ENCODE data around the gene CSAD.
A peak's percentile ranks its signal among the peaks of the same experiment; 100 is the strongest.

Gene CSAD

DNA sequence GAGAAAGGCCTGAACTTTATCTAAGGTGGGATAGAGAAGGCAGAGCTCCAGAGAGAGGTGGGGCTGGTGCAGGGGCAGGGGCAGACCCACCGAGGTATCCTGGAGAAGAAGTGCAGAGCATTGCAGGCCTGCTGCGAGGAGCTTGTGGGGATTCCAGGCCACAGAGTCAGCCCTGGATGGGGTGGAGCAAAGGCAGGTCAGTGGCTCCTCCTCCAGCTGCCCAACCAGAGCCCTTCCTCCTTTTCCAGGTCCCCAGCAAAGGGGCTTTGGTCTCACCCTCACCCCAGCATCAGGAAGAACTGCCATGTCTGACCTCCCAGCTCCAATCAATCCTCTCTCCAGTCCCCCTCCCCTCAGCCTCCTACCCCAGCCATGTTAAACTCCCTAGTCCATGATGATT, 20.1 kb downstream of the CSAD start:
- Histone ChIP-seq H4K20me1 (ENCODE audit: insufficient read depth, low read length) (no peaks in the 10 kb centered on the region), H3K79me2 (ENCODE audit: low read length) (no peaks in the 10 kb centered on the region), H3K4me1 (ENCODE audit: low read length) (peaks cover 7% of the 10 kb centered on the region; the same call in 1 of the 2 replicates), H3K4me2 (ENCODE audit: low read depth, low read length) (no peak overlapping the region), H3K4me3 (ENCODE audit: low read length) (no peak overlapping the region), H2AFZ (ENCODE audit: low read length) (no peak overlapping the region), H3K27ac (ENCODE audit: low read length) (no peak overlapping the region), H3K9ac (ENCODE audit: low read length) (no peak overlapping the region), H3K27me3 (replicated peaks; ENCODE audit: insufficient read depth, low read length) (no peaks in the 10 kb centered on the region), H3F3A (ENCODE audit: insufficient read depth, low read length) (0 out of 2 replicates have a peak, but pooled peaks cover 5% of the 10 kb centered on the region), H3K9me2 (replicated peaks; ENCODE audit: insufficient read depth, low read length) (no peaks in the 10 kb centered on the region), H3K36me3 (replicated peaks; ENCODE audit: insufficient read depth, low read length) (no peaks in the 10 kb centered on the region), H3K9me3 (replicated peaks; ENCODE audit: insufficient read depth, low read length) (no peaks in the 10 kb centered on the region)
- TF ChIP-seq EZH2 (optimal IDR thresholded peaks at IDR 0.05; ENCODE audit: low read depth, low read length), result no peak
- no peak for TF ChIP-seq CTCF (IDR thresholded peaks at IDR 0.05; ENCODE audit: low read length)
- TF ChIP-seq EZH2phosphoT487 (IDR thresholded peaks at IDR 0.05; ENCODE audit: low read length), result no peak
- no peak for DNase-seq

DNA sequence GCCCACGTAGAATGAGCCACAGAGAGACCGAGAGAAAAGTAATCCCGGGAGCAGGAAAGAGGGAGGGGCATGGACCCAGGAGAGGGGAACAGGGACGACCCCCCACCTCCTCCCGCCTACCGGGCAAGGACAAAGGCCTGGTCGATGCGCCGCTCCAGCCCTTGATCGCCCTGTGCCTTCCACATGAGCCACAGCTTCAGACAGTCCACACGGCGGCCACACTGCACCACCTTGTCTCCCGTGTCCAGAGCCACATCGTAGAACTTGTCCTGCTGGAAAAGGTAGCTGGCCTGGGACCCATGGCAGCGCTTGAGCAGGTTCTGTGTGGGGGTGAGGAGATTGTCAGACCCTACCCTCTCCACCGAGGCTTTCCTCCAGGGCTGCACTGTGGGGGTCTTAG, 20.7 kb downstream of the CSAD start:
- Histone ChIP-seq H3K27ac (ENCODE audit: low read length) (no peak overlapping the region), H3K4me1 (ENCODE audit: low read length) (peaks cover 7% of the 10 kb centered on the region; the same call in 1 of the 2 replicates), H3K4me2 (ENCODE audit: low read depth, low read length) (0 out of 2 replicates have a peak overlapping the region, but pooled peaks have one; percentile 35), H3K9me2 (replicated peaks; ENCODE audit: insufficient read depth, low read length) (no peaks in the 10 kb centered on the region), H2AFZ (ENCODE audit: low read length) (no peak overlapping the region), H3K9me3 (replicated peaks; ENCODE audit: insufficient read depth, low read length) (no peaks in the 10 kb centered on the region), H3K4me3 (ENCODE audit: low read length) (no peak overlapping the region), H3K79me2 (ENCODE audit: low read length) (no peaks in the 10 kb centered on the region), H3K9ac (ENCODE audit: low read length) (no peak overlapping the region), H4K20me1 (ENCODE audit: insufficient read depth, low read length) (no peaks in the 10 kb centered on the region), H3K36me3 (replicated peaks; ENCODE audit: insufficient read depth, low read length) (no peaks in the 10 kb centered on the region), H3K27me3 (replicated peaks; ENCODE audit: insufficient read depth, low read length) (no peaks in the 10 kb centered on the region), H3F3A (ENCODE audit: insufficient read depth, low read length) (0 out of 2 replicates have a peak, but pooled peaks cover 5% of the 10 kb centered on the region)
- no peak for TF ChIP-seq EZH2phosphoT487 (IDR thresholded peaks at IDR 0.05; ENCODE audit: low read length)
- no peak for TF ChIP-seq CTCF (IDR thresholded peaks at IDR 0.05; ENCODE audit: low read length)
- TF ChIP-seq EZH2 (optimal IDR thresholded peaks at IDR 0.05; ENCODE audit: low read depth, low read length), result no peak
- DNase-seq, result no peak

DNA sequence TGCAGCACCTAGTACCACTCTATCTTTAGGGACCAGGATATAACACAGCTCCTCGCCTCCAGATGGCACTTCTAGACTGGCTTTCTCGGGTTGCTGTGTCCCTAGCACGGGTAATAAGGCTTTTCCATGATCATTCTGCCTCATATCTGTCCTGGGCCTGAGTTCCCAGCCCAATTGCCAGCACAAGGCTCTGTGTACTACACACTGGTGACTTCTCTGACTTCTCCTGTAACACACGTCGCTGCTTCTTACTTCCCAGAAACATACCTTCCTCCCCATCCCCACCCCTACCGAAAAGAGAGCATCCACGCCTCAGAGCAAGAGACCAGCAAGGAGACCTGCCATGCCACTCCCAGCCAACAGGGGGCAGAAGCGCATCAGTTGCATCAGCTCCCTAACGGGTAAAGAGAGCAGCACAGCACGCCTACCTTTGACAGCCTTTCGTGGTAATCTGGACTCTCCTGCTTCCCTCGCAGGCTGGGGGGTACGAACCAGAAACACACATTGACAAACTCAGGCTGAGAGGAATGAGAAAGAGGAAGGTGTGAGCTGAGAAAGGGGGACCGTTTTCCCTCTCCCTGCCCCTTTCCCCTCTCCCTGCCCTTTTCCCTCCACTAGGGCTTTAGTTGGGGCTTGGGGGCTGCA, 21.4 kb downstream of the CSAD start:
- H3K9me2 ChIP-seq (replicated peaks; ENCODE audit: insufficient read depth, low read length), result no peaks in the 10 kb centered on the region
- no peaks in the 10 kb centered on the region for H4K20me1 ChIP-seq (ENCODE audit: insufficient read depth, low read length)
- peak overlapping the region; percentile 35; the same call in 1 of the 2 replicates for H3K4me2 ChIP-seq (ENCODE audit: low read depth, low read length)
- H3K4me1 ChIP-seq (ENCODE audit: low read length), result peaks cover 7% of the 10 kb centered on the region; the same call in 1 of the 2 replicates
- H3F3A ChIP-seq (ENCODE audit: insufficient read depth, low read length), result 0 out of 2 replicates have a peak, but pooled peaks cover 5% of the 10 kb centered on the region
- H3K9me3 ChIP-seq (replicated peaks; ENCODE audit: insufficient read depth, low read length), result no peaks in the 10 kb centered on the region
- no peaks in the 10 kb centered on the region for H3K36me3 ChIP-seq (replicated peaks; ENCODE audit: insufficient read depth, low read length)
- TF ChIP-seq CTCF (IDR thresholded peaks at IDR 0.05; ENCODE audit: low read length) (peak; percentile 99), EZH2phosphoT487 (IDR thresholded peaks at IDR 0.05; ENCODE audit: low read length) (no peak)
- no peaks in the 10 kb centered on the region for H3K79me2 ChIP-seq (ENCODE audit: low read length)
- H3K4me3 ChIP-seq (ENCODE audit: low read length), result no peak overlapping the region
- H2AFZ ChIP-seq (ENCODE audit: low read length), result peak overlapping the region; percentile 41
- peak; percentile 86 for DNase-seq
- H3K27ac ChIP-seq (ENCODE audit: low read length), result no peak overlapping the region
- H3K9ac ChIP-seq (ENCODE audit: low read length), result no peak overlapping the region
- no peaks in the 10 kb centered on the region for H3K27me3 ChIP-seq (replicated peaks; ENCODE audit: insufficient read depth, low read length)

All from MM.1S (cell line).